DMS114 treated with DMSO at 0.1 percent for 48 hours (cell line): ENCODE data around the gene MERTK.
A peak's percentile ranks its signal among the peaks of the same experiment; 100 is the strongest.
"Not testable (repeated sequence)": the region's sequence is repeated elsewhere in the genome, so short reads cannot be mapped to it uniquely, and the experiment has no call there.

Source experiments
- DNase-seq: peaks from one replicate; lab custom pipeline; 2025; ENCODE audit not compliant: unreplicated experiment; lab: John Stamatoyannopoulos, UW

Gene MERTK

GRCh38 chr2:111897924-111898702 lies at the start of gene MERTK:
Gene MERTK (plus strand): TSS chr2:111898607. CDS start chr2:111898736, 129 bp downstream.
- DNase-seq, result peak; percentile 60

DNA sequence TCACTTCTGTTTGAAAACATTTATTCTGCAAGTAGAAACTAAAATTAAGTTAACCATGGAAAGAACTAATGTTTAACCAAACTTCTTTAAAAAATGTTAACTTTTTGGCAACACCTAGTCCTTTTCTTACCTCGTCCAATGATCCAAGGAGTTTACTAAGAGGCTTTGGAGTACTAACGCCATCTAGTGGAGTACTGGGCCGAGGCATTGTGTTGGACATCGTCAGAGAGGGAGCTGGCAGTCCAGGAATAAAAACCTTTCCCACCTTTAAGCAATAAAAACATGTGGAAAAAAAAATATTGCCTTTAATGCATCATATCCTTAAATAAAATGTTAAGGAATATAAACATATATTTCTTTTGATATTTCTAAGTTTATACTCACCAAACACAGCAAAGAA lies 47.8 kb upstream of the MERTK start:
- DNase-seq, result not testable (repeated sequence)

- not testable (repeated sequence) for DNase-seq
These were observed 45.9 kb upstream of the MERTK start for GRCh38 chr2:111852544-111852943.

- not testable (repeated sequence) for DNase-seq
These were observed 38.4 kb upstream of the MERTK start for GRCh38 chr2:111860005-111860404.

DNA sequence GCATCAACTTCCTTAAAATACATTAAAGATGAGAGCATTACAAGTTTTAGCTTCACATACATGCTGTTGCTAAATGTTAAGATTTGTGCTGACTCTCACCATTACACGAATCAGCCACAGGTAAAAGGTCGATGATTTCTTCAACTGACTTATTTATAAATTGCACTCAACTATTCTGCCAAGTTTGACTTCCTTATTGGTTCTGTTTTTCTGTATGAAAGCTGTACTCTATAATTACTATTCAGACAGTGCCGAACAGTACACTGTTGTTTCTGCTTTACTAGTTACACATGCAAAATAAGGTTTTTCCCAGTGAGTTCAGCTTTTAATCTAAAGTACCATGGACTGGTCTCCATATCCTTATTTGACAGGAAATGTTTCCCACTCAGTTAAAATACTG lies 33.3 kb upstream of the MERTK start:
- not testable (repeated sequence) for DNase-seq

- DNase-seq, result not testable (repeated sequence)
These were observed 25.6 kb upstream of the MERTK start for GRCh38 chr2:111872806-111873205.

DNA sequence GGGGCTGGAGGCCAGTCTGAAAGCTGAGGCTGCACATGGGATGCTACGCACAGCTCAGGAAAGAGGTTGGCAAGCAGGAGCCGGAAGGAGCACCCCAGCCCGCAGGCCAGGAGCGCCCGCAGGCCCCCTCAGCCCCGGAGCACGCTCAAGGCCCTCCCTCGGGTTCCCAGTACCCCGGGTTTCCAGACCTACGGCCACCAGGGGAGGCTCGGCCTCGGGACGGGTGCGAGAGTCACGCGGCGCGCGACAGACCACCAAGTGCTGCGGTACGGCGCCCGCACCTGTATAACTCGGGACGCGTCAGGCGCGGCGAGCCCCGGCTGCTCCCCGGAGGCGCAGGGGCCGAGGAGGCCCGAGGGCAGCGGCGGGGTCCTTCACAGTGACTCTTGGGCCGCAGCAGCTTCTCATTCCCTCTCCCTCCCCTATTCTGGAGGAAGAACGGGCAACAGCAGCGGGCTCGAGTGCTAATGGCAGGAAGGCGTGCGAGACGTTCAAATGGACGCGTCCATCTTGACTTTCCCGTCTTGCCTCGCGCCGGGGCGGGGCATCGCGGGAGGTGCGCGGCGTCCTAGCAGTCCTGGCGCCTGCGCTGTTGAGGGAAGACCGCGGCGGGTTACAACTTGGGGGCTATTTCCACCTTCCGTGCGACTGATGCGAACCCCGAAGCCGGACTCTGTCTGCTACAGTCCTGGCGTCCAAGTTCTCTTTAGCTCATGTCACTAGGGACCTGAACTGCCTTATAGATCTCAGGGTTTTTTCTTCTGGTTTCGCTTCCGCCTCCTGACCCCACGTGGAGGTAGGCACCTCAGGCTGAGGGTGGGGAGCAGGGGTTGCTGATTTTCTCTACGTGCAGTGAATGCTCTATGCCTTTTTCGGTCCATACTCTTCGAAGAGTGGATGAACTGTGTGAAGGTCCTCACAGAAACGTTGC lies 14.5 kb upstream of the MERTK start, which contains the start of gene ANAPC1:
TSS of gene ANAPC1 (minus strand) at position 533 of the 931 bp plus-strand sequence. CDS start 3,368 bp downstream, outside the sequence.
- peak; percentile 65 for DNase-seq

- DNase-seq, result no peak
These were observed 13.8 kb upstream of the MERTK start for GRCh38 chr2:111884592-111884964.

- DNase-seq, result no peak
These were observed 2.4 kb upstream of the MERTK start for GRCh38 chr2:111896024-111896423.

GRCh38 chr2:111896576-111896975 lies 1.8 kb upstream of the MERTK start:
- no peak for DNase-seq

GRCh38 chr2:111897630-111897923 lies 830 bp upstream of the MERTK start:
- no peak for DNase-seq

DNA sequence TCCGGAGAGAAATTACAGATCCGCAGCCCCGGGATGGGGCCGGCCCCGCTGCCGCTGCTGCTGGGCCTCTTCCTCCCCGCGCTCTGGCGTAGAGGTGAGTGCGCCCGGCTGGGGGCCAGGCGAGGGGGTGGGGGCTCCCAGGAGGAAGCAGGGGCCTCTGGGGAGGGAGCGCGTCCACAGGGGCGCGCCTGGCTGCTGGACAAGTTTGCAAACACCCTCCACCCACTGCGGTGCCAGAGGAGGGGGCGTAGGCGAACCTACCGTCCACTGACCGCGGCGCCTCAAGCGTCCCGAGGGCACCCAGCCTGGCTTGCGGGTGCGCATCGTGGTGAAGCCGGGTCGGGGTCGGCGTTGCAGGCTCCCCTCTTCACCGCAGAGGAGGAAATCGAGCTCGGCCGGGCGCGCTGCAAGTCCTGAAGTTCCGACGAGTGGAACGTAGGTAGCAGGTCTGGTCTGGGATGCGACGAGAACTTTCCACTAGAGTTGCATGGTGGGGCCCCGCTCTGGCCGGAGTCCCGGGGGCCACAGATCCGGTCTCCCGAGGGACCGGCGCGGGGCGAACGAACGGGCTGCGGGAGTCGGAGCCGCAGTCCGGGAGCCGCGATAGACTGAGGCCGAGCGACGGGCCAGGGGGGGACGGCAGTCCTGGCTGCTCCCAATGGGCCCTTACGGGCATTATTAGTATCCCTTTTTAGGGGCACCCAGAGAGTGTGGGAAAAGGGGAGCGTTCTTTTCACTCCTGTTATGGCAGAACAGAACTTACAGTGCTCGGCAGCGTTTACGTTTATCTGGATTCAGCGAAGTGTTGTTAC lies 502 bp downstream of the MERTK start:
- no peak for DNase-seq

GRCh38 chr2:111900859-111901258 lies 2.5 kb downstream of the MERTK start:
- DNase-seq, result peak; percentile 14

DNA sequence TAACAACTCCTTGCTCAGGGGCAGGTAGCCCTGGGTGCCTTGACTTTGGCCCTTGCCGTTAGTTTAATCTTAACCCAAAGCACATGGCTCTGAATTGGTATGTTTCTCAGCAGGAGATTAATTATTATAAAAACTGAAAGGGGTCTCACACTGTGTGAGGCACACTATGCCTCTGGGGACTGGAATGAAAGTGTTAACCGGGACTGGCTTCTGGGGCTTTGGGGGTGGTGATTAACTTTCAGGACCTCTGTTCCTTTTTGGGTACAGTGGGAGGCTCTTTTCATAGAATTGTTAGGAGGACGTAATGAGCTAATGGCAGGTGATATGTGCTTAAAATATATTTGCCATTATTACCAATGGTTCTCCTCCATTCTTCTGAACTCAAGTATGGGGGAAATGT lies 5.1 kb downstream of the MERTK start:
- DNase-seq, result no peak

DNA sequence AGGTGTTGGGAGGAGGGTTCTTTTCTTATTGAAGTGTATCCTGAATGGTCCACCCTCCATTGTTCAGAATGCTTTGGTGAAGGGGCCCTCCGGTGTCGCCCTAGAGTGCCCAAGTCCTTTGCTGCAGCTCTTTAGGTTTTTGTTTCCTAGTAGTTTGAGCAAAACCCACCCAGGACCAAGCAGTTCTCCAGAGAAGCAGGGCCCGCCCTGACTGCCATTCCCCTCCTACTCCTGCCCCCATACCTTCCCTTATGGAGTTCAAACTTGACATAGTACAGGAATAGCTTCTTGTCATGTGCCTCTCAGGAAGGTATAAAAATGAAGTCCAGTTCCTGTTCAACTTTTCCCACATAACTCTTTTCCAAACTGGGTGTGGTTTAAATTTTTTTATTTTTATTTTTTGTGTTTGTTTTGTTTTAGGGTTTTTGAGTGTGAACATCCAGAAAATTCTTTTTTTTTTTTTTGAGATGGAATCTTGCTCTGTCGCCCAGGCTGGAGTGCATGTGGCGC lies 5.6 kb downstream of the MERTK start:
- no peak for DNase-seq

GRCh38 chr2:111904726-111905474 lies 6.5 kb downstream of the MERTK start:
- no peak for DNase-seq

DNA sequence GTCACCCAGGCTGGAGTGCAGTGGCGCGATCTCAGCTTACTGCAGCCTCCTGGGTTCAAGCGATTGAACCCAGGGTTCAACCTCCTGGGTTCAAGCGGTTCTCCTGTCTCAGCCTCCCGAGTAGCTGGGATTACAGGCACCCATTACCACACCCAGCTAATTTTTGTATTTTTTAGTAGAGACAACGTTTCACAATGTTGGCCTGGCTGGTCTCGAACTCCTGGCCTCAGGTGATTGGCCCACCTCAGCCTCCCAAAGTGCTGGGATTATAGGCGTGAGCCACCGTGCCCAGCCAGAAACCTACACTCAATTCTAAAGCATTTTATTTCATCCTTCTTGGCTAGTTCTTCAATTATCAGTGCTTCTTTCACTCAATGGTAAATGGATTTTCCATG lies 7.1 kb downstream of the MERTK start:
- not testable (repeated sequence) for DNase-seq

GRCh38 chr2:111905990-111906735 lies 7.8 kb downstream of the MERTK start:
- DNase-seq, result no peak

GRCh38 chr2:111908578-111908977 lies 10.2 kb downstream of the MERTK start:
- no peak for DNase-seq

- no peak for DNase-seq
These were observed 10.7 kb downstream of the MERTK start for GRCh38 chr2:111909079-111909478.
